GM21576 (cell line): Measurements from ENCODE around the gene TMEM214.
"Not testable (repeated sequence)": the region's sequence is repeated elsewhere in the genome, so short reads cannot be mapped to it uniquely, and the experiment has no call there.

Source experiments
- ATAC-seq: cut with Tn5 transposase; IDR thresholded peaks from one replicate; pipeline ENCODE4 v1.9.1; 2021; ENCODE audit warnings: mild to moderate bottlenecking, moderate library complexity; ENCODE audit not compliant: unreplicated experiment

The TMEM214 gene

DNA sequence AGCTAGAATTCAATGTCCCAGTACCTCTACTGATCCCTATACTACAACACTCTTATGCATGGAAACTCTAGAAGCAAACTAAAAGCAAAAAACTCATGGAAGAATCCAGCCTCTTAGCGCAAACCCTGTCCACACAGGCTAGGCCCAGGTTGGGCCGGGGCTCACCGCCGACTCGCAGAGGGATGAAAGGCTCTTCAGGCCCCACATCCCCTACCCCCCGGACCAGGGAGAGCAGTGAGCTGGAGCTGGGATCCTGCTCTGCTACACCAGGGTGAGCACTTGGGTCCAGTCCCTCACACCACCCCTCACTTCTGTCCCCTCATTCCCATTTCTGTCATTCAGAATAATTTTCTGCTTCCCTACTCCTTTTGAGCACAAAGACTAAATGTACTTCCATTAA lies 36.7 kb downstream of the TMEM214 start:
- ATAC-seq = no peak

DNA sequence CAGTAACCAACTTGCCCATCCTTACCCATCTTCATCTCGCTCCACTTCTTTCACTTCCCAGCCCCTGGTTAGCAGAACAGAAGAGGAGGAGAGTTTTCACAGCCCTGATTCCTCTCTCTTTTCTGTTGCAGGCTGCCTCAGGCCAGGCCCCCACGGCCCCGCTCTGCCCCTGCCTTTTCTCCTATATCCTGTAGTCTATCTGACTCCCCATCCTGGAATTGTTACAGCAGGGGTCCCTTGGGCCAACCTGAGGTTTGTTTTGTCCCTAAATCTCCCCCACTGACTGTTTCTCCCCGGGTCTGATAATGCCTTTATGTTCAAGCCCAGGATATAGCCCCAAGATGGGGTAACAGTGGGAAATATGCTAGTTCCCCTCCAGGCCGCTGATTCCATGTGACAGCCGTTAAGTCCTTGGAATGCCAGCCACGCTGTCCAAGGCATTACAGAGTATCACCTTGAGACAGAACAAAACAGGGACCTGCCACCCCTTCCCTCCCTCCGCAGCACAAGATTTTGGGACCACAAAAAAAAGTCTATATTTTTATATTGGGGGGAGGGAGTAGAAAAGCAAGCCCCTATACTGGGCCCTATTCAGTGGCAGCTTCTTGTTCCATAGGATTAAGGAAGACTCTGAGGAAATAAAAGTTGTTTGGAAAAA lies 37.3 kb downstream of the TMEM214 start:
- no peak for ATAC-seq

DNA sequence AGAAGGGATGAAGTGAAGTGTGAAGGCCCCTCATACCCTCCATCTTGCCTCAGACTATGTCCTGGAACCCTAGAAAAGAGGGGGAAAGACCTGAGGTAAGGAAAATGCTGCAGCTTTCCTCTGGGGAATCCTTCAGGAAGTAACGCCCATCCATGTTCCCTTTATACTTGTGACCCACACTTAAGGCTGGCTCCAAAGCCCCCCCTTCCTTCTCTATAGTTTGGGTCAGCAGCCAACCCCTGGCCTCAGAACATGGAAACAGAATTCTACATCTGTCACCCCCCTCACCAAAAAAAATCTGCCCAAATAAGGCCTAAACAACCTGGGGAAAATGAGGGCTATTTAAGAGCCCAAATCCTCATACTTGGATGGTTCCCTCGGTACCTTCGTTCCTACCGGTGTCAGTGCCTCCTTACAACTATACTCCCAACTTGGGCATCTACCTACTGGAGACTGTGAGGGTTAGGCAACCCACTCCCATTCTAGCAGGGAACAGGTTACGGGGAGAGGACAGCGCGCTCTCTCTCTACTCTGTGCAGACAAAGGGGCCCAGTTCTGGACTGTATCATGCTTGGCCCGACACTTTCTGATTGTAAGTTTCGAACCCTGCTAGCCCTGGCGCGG lies 38.0 kb downstream of the TMEM214 start:
- no peak for ATAC-seq

DNA sequence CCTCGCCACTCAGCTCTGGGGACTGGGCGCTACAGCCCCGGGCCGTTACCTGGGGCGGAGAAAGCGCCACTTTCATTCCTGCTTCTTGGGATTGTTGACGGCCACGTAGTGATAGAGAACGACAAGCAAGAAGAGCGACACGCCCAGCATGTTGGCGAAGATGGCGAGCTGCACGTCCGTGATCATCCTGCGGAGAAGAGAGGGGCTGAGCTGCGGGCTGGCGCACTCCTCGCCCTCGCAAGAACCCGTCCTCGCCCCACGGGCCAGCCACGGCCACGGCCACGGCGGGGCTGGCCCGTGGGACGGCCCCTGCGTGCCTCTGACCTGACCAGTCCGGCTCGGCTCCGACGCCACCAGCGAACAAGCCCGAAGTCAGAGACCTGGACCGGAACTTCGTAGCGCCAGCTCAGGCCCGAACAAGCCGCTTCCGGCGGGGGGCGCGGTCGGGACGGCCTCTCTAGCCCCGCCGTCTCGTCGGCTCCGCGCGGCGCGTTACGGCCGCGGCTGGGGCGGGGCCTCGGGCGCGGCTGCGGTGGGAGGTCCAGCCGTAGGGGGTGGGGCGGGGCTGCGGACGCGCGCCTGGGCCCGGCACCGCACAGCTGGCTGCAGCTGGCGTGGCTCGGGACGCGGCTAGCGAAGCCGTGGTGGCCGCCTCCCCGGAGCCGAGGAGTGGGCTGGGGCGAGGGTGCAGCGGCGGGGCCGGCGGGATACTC lies 38.7 kb downstream of the TMEM214 start, which contains the start of gene OST4:
OST4 (minus strand) TSS at position 378 of the 713 bp plus-strand sequence.
- peak; percentile 81 for ATAC-seq

DNA sequence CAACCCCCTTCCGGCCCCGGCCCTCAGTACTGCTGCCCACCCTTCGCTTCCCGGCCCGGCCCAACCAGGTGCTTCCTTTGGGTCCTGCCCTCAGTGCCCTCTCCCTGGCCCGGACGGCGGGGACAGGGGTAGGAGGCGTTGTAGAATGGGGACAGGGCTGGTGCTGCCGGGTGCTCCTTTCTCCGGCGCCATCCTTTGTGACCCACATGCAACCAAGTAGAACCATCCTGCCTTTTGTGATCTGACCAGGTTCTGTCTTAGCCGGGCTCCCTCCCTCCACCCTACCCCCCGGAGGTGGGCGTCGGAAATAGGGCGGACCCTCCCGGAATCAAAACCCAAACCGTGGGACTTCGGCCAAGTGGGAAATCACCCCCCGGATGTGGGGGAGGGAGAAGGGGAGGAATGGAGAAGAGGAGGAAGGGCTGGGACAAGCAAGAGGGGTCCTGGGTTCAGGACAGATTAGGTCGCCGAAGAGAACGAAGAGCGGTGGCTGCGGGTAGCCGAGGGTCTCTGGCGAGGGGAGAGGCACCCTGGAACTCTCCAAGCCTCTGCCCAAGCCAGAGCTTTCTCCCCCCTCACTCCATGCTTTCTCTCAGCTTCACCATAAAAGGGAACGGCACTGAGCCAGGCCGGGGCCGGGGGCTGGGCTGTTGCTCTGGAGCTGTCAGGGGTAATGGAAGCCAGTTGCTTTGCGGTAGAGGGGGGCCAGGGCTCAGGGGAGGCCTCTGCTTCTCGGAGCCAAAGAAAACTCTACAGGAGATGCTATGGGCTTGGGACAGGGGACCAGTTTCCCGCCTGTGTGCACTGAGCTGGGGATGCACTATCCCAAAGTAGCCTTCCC lies 39.4 kb downstream of the TMEM214 start:
- peak; percentile 5 for ATAC-seq

DNA sequence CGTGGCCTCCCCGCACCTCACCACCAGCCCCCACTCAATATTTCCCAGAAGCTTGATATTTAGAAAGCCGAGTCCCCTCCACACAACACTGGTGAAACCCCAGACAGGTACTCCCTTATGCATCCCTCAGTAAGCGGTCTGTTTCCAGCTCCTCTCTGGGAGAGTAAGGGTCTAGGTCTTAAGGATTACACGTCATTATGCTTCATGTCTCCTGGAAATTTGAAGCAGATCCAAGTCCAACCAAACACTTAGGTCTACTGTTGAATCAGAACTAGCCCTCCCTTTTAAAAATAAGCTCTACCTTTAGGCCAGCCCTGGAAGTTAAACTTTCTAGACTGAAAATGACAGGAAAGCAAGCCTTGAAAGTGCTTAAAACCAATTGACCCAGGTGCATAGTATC lies 40.2 kb downstream of the TMEM214 start:
- ATAC-seq = no peak

DNA sequence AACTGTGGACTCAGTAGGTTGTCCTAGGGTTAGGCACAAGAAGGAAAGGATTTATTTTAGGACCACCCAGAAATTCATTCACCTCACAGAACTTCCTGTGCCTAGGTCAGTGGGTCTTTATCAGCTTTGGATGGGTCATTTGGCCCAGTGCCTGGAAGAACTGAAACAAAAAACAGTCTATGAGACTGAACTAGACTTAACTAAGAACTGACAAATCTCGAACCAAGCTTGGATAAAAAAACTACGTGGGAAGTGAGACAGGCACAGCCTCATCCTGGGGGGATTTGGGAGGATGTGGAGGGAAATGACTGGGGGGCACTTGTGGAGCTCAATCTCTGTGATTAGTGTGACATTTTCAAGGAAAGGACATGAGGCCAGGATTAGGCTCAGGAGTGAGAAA lies 41.0 kb downstream of the TMEM214 start:
- no peak for ATAC-seq

DNA sequence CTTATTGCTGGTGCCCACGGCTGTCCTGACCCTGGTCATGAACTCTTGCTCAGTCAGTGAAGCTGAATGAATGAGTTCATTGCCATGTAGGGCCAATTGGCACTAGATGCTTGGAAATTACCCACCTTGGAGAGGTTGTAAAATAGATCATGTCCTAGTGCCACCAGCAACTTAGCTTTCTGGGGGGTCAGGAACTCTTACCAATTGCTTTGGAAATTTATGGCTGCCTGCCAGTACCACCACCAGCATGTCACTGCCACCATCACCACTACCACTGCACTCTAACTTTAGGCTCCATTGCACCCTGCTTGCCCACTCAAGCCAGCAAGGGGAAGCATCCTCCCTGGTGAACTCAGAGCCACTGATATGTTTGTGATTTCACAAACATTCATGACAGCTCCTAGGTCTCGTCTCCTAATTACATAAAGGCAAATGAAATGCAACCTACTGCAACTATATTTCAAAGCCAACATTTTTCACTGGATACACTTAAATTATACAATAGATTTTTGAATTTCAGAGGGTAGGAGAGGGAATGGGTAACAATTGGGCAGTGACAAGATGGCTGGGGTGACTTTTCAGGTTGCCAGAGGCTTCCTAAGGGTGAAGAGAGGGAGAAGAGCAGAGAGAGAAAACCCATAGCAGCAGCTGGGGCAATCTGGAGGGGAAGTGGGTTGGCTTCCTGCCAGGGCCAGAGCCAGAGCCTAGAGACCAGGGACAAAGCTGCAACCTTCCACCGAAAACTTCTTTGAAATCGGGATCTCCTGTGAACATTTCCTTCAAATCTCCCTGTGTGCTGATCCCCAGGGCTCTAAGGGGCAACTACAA lies 42.2 kb downstream of the TMEM214 start:
- no peak for ATAC-seq

DNA sequence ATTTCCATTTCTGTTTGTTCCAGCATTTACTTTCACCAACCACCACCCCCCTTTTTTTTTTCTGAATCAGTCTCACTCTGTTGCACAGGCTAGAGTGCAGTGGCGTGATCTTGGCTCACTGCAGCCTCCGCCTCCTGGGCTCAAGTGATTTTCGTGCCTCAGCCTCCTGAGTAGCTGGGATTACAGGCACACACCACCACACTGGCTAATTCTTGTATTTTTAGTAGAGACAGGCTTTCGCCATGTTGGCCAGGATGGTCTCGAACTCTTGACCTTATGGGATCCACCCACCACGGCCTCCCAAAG lies 42.8 kb downstream of the TMEM214 start:
- not testable (repeated sequence) for ATAC-seq

DNA sequence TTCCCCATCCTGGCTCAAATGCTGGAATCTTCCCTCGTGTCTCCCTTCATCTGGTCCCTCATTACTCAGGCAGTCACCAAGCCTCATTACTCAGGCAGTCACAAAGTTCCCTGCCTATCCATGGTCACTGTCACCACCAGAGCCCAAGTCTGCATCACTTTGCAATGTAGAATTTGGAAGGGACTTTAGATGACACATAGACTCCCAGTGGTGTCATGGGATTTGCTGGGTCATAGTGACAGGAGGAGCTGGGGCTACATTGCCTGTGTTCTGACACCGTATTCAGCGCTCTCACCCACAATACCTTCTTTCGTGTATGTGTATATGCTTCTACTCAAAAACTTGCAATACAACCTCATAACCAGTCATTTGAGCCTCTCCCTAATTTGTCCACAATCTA lies 43.6 kb downstream of the TMEM214 start:
- no peak for ATAC-seq

DNA sequence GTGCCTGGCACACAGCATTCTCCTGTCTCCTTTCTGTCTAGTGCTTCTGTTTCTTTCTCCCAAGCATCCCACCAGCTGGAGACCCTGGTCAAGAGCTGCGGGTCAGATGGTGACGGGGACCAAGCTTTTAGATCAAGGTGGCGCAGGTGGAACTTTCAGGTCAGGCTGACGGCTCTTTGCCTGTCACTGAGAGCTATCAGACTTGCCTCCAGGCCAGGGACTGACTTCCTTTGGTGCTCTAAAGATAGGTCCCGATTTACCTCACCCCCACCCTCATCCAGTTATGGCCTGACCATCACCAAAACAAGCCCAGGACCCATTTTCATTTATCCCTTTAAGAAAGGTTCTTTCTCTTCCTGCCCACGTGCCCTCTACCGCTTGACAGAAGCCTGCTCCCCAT lies 44.5 kb downstream of the TMEM214 start:
- no peak for ATAC-seq

DNA sequence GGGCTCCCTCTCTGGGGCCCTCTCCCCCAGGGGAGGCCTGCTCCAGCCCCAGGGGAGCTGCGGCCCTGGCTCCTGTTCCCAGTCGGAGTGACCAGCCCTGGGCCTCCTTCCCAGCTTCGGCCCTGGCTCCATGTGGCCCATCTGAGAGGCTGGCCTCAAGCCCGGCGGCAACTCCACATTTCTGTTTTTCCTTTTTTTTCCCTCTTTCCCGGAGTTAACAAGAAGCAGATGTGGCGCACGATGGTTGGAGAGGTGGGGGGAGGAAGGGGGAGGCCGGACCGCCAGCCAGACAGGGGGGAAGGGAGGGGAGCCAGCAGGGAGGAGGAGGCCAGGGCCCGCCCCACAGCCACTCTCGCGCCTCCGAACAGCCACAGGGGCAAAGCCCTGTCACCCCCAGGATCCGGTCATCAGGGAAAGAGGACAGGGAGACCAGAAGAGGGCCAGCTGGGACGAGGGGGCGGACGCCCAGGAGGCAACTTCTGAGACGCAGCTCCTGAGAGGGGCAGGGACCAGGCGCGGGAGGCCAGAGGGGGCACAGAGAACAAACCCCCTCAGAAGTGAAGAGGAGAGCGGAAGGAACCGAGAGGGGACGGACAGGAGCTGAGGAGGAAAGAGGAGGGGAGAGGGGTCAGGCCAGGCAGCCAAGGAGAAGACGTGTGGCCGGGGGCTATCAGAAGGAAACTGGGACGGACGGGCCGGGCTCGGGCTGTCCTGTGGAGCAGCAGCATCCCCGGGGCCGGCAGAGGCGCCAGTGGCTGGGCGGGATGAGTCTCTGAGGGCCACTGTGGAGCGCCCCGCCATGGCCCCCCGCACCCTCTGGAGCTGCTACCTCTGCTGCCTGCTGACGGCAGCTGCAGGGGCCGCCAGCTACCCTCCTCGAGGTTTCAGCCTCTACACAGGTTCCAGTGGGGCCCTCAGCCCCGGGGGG lies 45.8 kb downstream of the TMEM214 start, which contains the start of gene EMILIN1:
EMILIN1 (plus strand) TSS at position 349 of the 928 bp plus-strand sequence; CDS start at position 800, 451 bp downstream.
- ATAC-seq = no peak

DNA sequence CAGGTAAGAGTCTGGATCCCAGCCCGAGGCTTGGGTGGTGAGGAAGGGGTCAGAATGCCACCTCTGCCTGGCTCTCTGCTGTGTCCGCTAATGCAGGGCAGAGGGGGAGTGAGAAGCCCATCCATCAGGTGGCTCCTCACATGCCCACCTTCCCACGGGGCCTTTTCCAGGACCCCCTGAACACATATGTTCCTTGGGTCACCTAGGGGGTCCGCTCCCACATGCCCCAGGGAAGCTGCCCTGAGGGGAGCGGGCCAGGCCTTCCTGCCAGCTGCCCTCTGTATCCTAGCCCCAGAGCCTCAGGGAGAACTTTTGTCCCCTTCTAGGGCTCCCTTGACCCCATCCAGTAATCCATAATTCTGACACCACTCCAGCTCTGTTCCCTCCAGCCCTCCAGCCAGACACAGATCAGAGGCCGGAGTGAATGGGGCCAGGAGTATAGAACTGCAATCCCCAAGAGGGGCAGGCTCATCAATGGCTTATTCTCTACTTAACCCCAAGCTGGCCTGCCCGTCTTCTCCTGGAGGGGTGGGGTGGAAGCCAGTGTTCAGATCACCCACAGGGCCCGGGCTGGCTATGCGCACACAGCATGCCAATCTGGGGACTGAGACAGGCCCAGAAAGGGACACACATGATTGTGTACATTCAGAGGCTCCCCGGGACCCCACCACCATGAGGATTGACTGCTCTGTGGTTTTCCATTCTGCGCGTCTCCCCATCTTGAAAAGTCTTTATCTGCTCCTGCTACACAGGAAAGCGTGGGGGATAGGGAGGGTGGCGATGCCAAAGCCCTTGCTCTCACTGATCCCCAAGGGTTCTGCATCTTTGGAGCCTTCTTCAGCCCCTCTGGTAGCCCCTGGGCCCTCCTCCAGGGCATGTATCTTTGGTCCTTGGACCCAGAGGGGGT lies 46.7 kb downstream of the TMEM214 start:
- no peak for ATAC-seq

DNA sequence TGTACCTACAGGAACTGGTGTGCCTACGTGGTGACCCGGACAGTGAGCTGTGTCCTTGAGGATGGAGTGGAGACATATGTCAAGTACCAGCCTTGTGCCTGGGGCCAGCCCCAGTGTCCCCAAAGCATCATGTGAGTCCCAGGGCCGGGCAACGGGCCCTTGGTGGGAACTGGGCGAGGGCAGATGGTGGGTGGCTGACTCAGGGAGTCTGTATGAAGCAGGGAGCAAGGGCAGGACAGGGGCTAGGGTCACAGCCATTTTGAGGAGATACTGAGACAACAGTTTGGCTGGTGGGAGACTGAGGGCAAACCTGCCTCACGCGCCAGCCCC lies 47.3 kb downstream of the TMEM214 start:
- ATAC-seq = no peak

DNA sequence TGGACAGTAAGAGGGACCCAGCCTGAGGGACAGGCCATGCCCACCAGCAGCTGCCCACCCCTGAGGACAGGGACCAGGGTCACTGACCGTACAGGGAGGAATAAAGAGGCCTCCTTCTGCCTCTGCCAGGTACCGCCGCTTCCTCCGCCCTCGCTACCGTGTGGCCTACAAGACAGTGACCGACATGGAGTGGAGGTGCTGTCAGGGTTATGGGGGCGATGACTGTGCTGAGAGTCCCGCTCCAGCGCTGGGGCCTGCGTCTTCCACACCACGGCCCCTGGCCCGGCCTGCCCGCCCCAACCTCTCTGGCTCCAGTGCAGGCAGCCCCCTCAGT lies 47.8 kb downstream of the TMEM214 start:
- ATAC-seq = no peak

DNA sequence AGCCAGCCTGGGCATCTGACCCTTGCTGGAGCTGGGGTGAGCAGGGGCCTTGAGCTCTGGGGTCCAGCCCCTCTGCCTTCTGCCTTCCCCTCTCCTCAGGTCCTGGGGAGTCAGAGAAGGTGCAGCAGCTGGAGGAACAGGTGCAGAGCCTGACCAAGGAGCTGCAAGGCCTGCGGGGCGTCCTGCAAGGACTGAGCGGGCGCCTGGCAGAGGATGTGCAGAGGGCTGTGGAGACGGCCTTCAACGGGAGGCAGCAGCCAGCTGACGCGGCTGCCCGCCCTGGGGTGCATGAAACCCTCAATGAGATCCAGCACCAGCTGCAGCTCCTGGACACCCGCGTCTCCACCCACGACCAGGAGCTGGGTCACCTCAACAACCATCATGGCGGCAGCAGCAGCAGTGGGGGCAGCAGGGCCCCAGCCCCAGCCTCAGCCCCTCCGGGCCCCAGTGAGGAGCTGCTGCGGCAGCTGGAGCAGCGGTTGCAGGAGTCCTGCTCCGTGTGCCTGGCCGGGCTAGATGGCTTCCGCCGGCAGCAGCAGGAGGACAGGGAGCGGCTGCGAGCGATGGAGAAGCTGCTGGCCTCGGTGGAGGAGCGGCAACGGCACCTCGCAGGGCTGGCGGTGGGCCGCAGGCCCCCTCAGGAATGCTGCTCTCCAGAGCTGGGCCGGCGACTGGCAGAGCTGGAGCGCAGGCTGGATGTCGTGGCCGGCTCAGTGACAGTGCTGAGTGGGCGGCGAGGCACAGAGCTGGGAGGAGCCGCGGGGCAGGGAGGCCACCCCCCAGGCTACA lies 49.4 kb downstream of the TMEM214 start:
- ATAC-seq = no peak

DNA sequence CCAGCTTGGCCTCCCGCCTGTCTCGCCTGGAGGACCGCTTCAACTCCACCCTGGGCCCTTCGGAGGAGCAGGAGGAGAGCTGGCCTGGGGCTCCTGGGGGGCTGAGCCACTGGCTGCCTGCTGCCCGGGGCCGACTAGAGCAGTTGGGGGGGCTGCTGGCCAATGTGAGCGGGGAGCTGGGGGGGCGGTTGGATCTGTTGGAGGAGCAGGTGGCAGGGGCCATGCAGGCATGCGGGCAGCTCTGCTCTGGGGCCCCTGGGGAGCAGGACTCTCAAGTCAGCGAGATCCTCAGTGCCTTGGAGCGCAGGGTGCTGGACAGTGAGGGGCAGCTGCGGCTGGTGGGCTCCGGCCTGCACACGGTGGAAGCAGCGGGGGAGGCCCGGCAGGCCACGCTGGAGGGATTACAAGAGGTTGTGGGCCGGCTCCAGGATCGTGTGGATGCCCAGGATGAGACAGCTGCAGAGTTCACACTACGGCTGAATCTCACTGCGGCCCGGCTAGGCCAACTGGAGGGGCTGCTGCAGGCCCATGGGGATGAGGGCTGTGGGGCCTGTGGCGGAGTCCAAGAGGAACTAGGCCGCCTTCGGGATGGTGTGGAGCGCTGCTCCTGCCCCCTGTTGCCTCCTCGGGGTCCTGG lies 50.1 kb downstream of the TMEM214 start:
- no peak for ATAC-seq
